Measurements from ENCODE around the gene SPEF1.
A peak's percentile ranks its signal among the peaks of the same experiment; 100 is the strongest.

SPEF1 gene

DNA sequence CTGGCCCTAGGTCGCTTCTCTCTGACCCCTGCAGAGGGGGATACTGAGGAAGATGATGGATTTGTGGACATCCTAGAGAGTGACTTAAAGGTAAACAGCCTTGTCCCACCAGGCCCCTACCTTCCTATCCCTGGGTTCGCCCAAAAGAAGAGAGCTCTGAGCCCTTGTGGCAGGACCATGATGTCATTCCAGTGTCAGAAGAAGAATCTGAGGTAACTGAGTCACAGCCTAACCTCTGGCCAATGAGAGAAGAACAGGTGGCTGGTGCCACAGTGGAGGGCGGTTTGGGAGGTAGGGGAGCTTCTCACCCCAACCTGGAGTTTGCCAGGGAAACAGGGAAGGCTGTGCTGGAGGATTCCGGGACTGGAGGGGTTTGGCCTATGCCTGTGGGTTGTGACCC, 20.1 kb upstream of the SPEF1 start:
- Histone ChIP-seq H3K27ac (ENCODE audit: insufficient read depth in 1 of 2, low read depth in 1 of 2, low read length in 2 of 2, poor library complexity in 1 of 2, severe bottlenecking in 2 of 2) (no peak overlapping the region), H3K4me3 (ENCODE audit: control insufficient read depth in 1 of 7, extremely low read depth in 1 of 7, insufficient read depth in 4 of 7, low read depth in 2 of 7, low read length in 6 of 7) (no peak overlapping the region), H3K4me1 (ENCODE audit: control extremely low read depth in 1 of 4, control insufficient read depth in 4 of 4, insufficient read depth in 4 of 4, low read length in 3 of 4) (peaks cover 0 to 30% (median 19%) of the 10 kb centered on the region in 4 experiments), H3K36me3 (ENCODE audit: control insufficient read depth in 4 of 4, insufficient read depth in 4 of 4, low read length in 3 of 4) (peaks cover 0 to 85% (median 35%) of the 10 kb centered on the region in 4 experiments), H3K27me3 (replicated peaks in 2 of 5; ENCODE audit: control insufficient read depth in 4 of 5, insufficient read depth in 5 of 5, low read length in 4 of 5) (no peaks in the 10 kb centered on the region), H3K9me3 (ENCODE audit: control extremely low read depth in 1 of 5, control insufficient read depth in 4 of 5, insufficient read depth in 2 of 5, low read depth in 1 of 5, low read length in 4 of 5) (no peaks in the 10 kb centered on the region)
- ChIA-PET CTCF (interaction anchor here (1.2 to 1.8 kb wide), 4 partner anchors 14 to 54 kb away, joined by 4 to 7 read pairs (median 5); no protein-coding TSS in a partner anchor), POLR2A (no interaction called here)
- no peak for DNase-seq
- WGBS (ENCODE audit: insufficient coverage): no CpG with 5 or more reads among the region's 4 CpGs

DNA sequence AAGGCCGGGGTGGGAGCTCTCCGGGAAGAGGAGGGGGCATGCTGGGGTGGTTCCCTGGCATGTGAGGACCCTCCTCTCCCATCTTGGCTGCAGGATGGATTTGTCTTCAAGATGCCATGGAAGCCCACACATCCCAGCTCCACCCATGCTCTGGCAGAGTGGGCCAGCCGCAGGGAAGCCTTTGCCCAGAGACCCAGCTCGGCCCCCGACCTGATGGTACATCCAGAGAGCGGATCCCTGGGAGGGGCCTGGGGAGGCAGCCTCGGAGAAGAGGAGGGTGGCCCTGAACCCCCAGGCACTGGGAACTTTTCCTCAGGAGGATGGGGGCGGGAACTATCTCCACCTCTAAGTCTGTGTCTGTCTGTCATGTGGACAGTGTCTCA, 19.6 kb upstream of the SPEF1 start:
- ChIA-PET POLR2A (no interaction called here), CTCF (interaction anchor here (1.2 to 1.8 kb wide), 5 partner anchors 14 to 54 kb away, joined by 3 to 7 read pairs (median 4); no protein-coding TSS in a partner anchor)
- WGBS (ENCODE audit: insufficient coverage): 96% methylated on average over 8 of the region's 8 CpGs
- H3K4me1 ChIP-seq (ENCODE audit: control extremely low read depth in 1 of 4, control insufficient read depth in 4 of 4, insufficient read depth in 4 of 4, low read length in 3 of 4): peaks cover 0 to 27% (median 18%) of the 10 kb centered on the region in 4 experiments
- peaks cover 0 to 81% (median 35%) of the 10 kb centered on the region in 4 experiments for H3K36me3 ChIP-seq (ENCODE audit: control insufficient read depth in 4 of 4, insufficient read depth in 4 of 4, low read length in 3 of 4)
- no peak overlapping the region for H3K4me3 ChIP-seq (ENCODE audit: control insufficient read depth in 1 of 7, extremely low read depth in 1 of 7, insufficient read depth in 4 of 7, low read depth in 2 of 7, low read length in 6 of 7)
- DNase-seq: no peak
- H3K27me3 ChIP-seq (replicated peaks in 2 of 5; ENCODE audit: control insufficient read depth in 4 of 5, insufficient read depth in 5 of 5, low read length in 4 of 5): no peaks in the 10 kb centered on the region
- no peaks in the 10 kb centered on the region for H3K9me3 ChIP-seq (ENCODE audit: control extremely low read depth in 1 of 5, control insufficient read depth in 4 of 5, insufficient read depth in 2 of 5, low read depth in 1 of 5, low read length in 4 of 5)
- H3K27ac ChIP-seq (ENCODE audit: insufficient read depth in 1 of 2, low read depth in 1 of 2, low read length in 2 of 2, poor library complexity in 1 of 2, severe bottlenecking in 2 of 2): no peak overlapping the region

DNA sequence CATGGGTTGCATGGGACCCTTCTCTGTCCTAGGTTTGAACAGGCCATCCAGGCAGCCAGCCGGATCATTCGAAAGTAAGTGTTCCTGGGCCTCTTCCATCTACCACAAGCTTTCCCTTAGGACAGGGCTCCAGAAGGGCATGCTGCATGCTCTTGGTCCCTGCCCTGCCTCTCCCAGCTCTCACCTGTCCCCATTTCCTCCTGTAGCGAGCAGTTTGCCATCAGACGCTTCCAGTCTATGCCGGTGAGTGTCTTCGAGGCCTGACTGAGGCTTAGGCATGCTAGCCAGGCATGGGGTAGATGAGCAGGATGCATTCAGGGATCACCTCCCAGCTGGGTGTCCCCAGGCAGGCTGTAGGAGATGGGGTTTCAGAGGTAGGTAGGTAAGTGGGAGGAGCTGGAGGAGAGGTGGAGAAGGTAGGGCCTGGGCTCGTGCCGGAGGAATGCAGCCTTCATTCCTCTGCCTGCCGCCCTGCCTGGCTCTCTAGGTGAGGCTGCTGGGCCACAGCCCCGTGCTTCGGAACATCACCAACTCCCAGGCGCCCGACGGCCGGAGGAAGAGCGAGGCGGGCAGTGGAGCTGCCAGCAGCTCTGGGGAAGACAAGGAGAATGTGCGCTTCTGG, 19.1 kb upstream of the SPEF1 start:
- Histone ChIP-seq H3K36me3 (ENCODE audit: control insufficient read depth in 4 of 4, insufficient read depth in 4 of 4, low read length in 3 of 4) (peaks cover 0 to 76% (median 35%) of the 10 kb centered on the region in 4 experiments), H3K4me3 (ENCODE audit: control insufficient read depth in 1 of 7, extremely low read depth in 1 of 7, insufficient read depth in 4 of 7, low read depth in 2 of 7, low read length in 6 of 7) (no peak overlapping the region), H3K4me1 (ENCODE audit: control extremely low read depth in 1 of 4, control insufficient read depth in 4 of 4, insufficient read depth in 4 of 4, low read length in 3 of 4) (peaks cover 0 to 29% (median 20%) of the 10 kb centered on the region in 4 experiments), H3K27me3 (replicated peaks in 2 of 5; ENCODE audit: control insufficient read depth in 4 of 5, insufficient read depth in 5 of 5, low read length in 4 of 5) (no peaks in the 10 kb centered on the region), H3K9me3 (ENCODE audit: control extremely low read depth in 1 of 5, control insufficient read depth in 4 of 5, insufficient read depth in 2 of 5, low read depth in 1 of 5, low read length in 4 of 5) (no peaks in the 10 kb centered on the region), H3K27ac (ENCODE audit: insufficient read depth in 1 of 2, low read depth in 1 of 2, low read length in 2 of 2, poor library complexity in 1 of 2, severe bottlenecking in 2 of 2) (no peak overlapping the region)
- WGBS (ENCODE audit: insufficient coverage): 94% methylated on average over 16 of the region's 18 CpGs
- POLR2A ChIA-PET: interaction anchor here (0.5 kb wide), 1 partner anchor 924 kb away, joined by 3 read pairs; no protein-coding TSS in a partner anchor
- no peak for DNase-seq
- CTCF ChIA-PET: interaction anchor here (1.2 to 1.8 kb wide), 4 partner anchors 13 to 24 kb away, joined by 3 to 7 read pairs (median 5); no protein-coding TSS in a partner anchor

DNA sequence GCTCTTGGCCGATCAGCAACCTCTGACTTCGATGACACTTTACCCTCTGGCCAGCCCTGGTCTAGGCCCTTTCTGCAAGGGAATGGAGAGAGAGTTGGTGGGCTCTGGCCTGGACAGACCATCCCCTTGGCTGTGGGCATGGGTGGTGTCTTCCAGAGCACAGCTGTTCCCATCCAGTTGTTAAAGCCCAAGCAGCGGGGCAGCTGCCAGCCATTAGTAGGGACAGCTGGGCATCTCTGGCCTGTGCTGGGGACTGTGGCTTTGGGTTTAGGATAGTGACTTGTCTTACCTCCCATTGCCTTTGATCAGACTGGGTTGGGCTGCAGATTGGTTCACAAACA, 17.6 kb upstream of the SPEF1 start:
- Histone ChIP-seq H3K27me3 (replicated peaks in 2 of 5; ENCODE audit: control insufficient read depth in 4 of 5, insufficient read depth in 5 of 5, low read length in 4 of 5) (no peaks in the 10 kb centered on the region), H3K36me3 (ENCODE audit: control insufficient read depth in 4 of 4, insufficient read depth in 4 of 4, low read length in 3 of 4) (peaks cover 0 to 61% (median 24%) of the 10 kb centered on the region in 4 experiments), H3K9me3 (ENCODE audit: control extremely low read depth in 1 of 5, control insufficient read depth in 4 of 5, insufficient read depth in 2 of 5, low read depth in 1 of 5, low read length in 4 of 5) (no peaks in the 10 kb centered on the region), H3K4me1 (ENCODE audit: control extremely low read depth in 1 of 4, control insufficient read depth in 4 of 4, insufficient read depth in 4 of 4, low read length in 3 of 4) (peaks cover 0 to 30% (median 23%) of the 10 kb centered on the region in 4 experiments), H3K4me3 (ENCODE audit: control insufficient read depth in 1 of 7, extremely low read depth in 1 of 7, insufficient read depth in 4 of 7, low read depth in 2 of 7, low read length in 6 of 7) (no peak overlapping the region), H3K27ac (ENCODE audit: insufficient read depth in 1 of 2, low read depth in 1 of 2, low read length in 2 of 2, poor library complexity in 1 of 2, severe bottlenecking in 2 of 2) (no peak overlapping the region)
- CTCF ChIA-PET: interaction anchor here (1.4 kb wide), 1 partner anchor 15 kb away, joined by 5 read pairs; no protein-coding TSS in a partner anchor
- POLR2A ChIA-PET: no interaction called here
- 100% methylated on average over 2 of the region's 3 CpGs for WGBS (ENCODE audit: insufficient coverage)
- DNase-seq: no peak

DNA sequence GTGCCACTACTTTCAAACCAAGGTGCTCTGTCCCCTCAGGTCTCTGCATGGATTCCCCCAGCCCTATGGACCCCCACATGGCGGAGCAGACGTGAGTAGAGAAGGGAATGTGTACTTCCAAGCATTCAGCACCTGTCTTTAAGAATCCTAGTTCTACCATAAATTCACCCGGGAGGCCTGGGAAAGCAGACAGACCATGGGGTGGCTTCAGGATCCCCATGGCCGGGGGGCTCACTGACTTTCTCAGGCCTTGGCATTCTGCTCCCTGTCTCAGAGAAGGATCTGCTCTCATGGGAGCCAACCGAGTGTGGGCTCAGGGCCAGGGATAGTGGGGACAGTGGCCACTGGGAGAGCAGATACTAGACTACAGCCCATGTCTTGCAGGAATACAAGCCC, 17.1 kb upstream of the SPEF1 start:
- ChIA-PET CTCF (interaction anchor here (1.4 kb wide), 1 partner anchor 16 kb away, joined by 5 read pairs; no protein-coding TSS in a partner anchor), POLR2A (no interaction called here)
- Histone ChIP-seq H3K9me3 (ENCODE audit: control extremely low read depth in 1 of 5, control insufficient read depth in 4 of 5, insufficient read depth in 2 of 5, low read depth in 1 of 5, low read length in 4 of 5) (no peaks in the 10 kb centered on the region), H3K27me3 (replicated peaks in 2 of 5; ENCODE audit: control insufficient read depth in 4 of 5, insufficient read depth in 5 of 5, low read length in 4 of 5) (no peaks in the 10 kb centered on the region), H3K4me3 (ENCODE audit: control insufficient read depth in 1 of 7, extremely low read depth in 1 of 7, insufficient read depth in 4 of 7, low read depth in 2 of 7, low read length in 6 of 7) (no peak overlapping the region), H3K4me1 (ENCODE audit: control extremely low read depth in 1 of 4, control insufficient read depth in 4 of 4, insufficient read depth in 4 of 4, low read length in 3 of 4) (peaks cover 0 to 30% (median 23%) of the 10 kb centered on the region in 4 experiments), H3K27ac (ENCODE audit: insufficient read depth in 1 of 2, low read depth in 1 of 2, low read length in 2 of 2, poor library complexity in 1 of 2, severe bottlenecking in 2 of 2) (no peak overlapping the region), H3K36me3 (ENCODE audit: control insufficient read depth in 4 of 4, insufficient read depth in 4 of 4, low read length in 3 of 4) (peaks cover 0 to 56% (median 22%) of the 10 kb centered on the region in 4 experiments)
- 100% methylated on average over 3 of the region's 5 CpGs for WGBS (ENCODE audit: insufficient coverage)
- no peak for DNase-seq

DNA sequence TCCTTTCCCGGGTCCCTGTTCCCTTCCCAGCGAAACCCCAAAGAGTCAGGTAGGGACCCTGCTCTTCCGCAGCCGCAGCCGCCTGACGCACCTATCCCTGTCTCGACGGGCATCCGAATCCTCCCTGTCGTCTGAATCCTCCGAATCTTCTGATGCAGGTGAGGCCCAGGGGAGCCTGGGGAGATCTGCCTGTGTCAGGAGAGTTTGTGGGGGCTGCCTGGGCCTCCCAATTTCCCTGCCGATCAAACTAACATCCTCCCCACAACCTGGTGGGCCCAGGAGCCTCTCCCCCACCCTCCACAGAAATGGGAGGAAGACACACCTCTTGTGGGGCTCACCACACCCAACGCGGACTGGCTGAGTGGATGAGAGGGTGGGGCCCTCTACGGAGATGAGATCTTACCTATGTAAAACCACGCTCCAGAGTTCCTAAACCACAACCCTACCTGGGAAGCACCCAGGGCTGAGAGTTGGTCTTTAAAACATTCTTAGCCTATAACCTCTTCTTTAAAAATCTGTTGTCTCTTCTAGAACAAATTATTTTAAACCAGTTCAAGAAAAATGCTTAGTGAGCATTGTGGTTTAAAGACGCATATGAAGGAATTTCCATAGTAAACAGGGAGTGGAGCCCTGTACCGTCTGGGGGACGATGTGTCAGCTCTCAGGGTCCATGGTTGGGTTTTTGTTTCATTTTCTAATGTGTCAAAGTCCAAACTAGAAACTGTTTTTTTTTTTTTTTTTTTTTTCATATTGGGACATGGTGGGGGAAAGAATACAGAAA, 16.5 kb upstream of the SPEF1 start:
- H3K36me3 ChIP-seq (ENCODE audit: control insufficient read depth in 4 of 4, insufficient read depth in 4 of 4, low read length in 3 of 4): peaks cover 0 to 50% (median 19%) of the 10 kb centered on the region in 4 experiments
- no peak overlapping the region for H3K4me3 ChIP-seq (ENCODE audit: control insufficient read depth in 1 of 7, extremely low read depth in 1 of 7, insufficient read depth in 4 of 7, low read depth in 2 of 7, low read length in 6 of 7)
- CTCF ChIA-PET: interaction anchor here (1.6 kb wide), 1 partner anchor 29 kb away, joined by 4 read pairs; no protein-coding TSS in a partner anchor
- POLR2A ChIA-PET: interaction anchor here (0.6 kb wide), 1 partner anchor 13 kb away, joined by 7 read pairs; no protein-coding TSS in a partner anchor
- no peak overlapping the region for H3K27ac ChIP-seq (ENCODE audit: insufficient read depth in 1 of 2, low read depth in 1 of 2, low read length in 2 of 2, poor library complexity in 1 of 2, severe bottlenecking in 2 of 2)
- no peaks in the 10 kb centered on the region for H3K9me3 ChIP-seq (ENCODE audit: control extremely low read depth in 1 of 5, control insufficient read depth in 4 of 5, insufficient read depth in 2 of 5, low read depth in 1 of 5, low read length in 4 of 5)
- 87% methylated on average over 13 of the region's 19 CpGs for WGBS (ENCODE audit: insufficient coverage)
- H3K4me1 ChIP-seq (ENCODE audit: control extremely low read depth in 1 of 4, control insufficient read depth in 4 of 4, insufficient read depth in 4 of 4, low read length in 3 of 4): peaks cover 0 to 30% (median 23%) of the 10 kb centered on the region in 4 experiments
- no peak for DNase-seq
- no peaks in the 10 kb centered on the region for H3K27me3 ChIP-seq (replicated peaks in 2 of 5; ENCODE audit: control insufficient read depth in 4 of 5, insufficient read depth in 5 of 5, low read length in 4 of 5)

DNA sequence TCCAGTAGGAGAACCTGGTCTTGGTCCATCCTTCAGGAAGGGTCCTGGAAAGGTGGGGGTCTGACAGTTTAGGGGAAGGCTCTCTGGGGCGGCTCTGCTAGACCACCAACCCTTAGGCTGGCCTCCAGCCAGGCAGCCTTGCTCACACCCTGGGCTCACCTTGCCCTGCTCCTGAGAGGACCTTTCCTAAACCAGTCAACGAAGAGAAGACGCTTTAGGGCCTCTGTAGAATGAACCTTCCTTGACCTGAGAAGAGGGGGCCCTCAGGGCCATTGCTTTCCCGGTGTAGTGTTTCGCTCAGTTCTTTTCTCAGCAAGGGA, 15.9 kb upstream of the SPEF1 start:
- Histone ChIP-seq H3K4me1 (ENCODE audit: control extremely low read depth in 1 of 4, control insufficient read depth in 4 of 4, insufficient read depth in 4 of 4, low read length in 3 of 4) (peaks cover 0 to 30% (median 23%) of the 10 kb centered on the region in 4 experiments), H3K27me3 (replicated peaks in 2 of 5; ENCODE audit: control insufficient read depth in 4 of 5, insufficient read depth in 5 of 5, low read length in 4 of 5) (no peaks in the 10 kb centered on the region), H3K36me3 (ENCODE audit: control insufficient read depth in 4 of 4, insufficient read depth in 4 of 4, low read length in 3 of 4) (peaks cover 0 to 44% (median 16%) of the 10 kb centered on the region in 4 experiments), H3K4me3 (ENCODE audit: control insufficient read depth in 1 of 7, extremely low read depth in 1 of 7, insufficient read depth in 4 of 7, low read depth in 2 of 7, low read length in 6 of 7) (peak overlapping the region in 3 of 7 experiments; percentile 72 to 89 (median 73)), H3K27ac (ENCODE audit: insufficient read depth in 1 of 2, low read depth in 1 of 2, low read length in 2 of 2, poor library complexity in 1 of 2, severe bottlenecking in 2 of 2) (no peak overlapping the region), H3K9me3 (ENCODE audit: control extremely low read depth in 1 of 5, control insufficient read depth in 4 of 5, insufficient read depth in 2 of 5, low read depth in 1 of 5, low read length in 4 of 5) (no peaks in the 10 kb centered on the region)
- WGBS (ENCODE audit: insufficient coverage): 99% methylated on average over 5 of the region's 5 CpGs
- ChIA-PET CTCF (interaction anchor here (1.6 kb wide), 1 partner anchor 29 kb away, joined by 4 read pairs; no protein-coding TSS in a partner anchor), POLR2A (no interaction called here)
- no peak for DNase-seq

Data from common myeloid progenitor, CD34-positive (primary cell).